ENCODE measurements around the gene TRAK1.
A peak's percentile ranks its signal among the peaks of the same experiment; 100 is the strongest.

The TRAK1 gene

DNA sequence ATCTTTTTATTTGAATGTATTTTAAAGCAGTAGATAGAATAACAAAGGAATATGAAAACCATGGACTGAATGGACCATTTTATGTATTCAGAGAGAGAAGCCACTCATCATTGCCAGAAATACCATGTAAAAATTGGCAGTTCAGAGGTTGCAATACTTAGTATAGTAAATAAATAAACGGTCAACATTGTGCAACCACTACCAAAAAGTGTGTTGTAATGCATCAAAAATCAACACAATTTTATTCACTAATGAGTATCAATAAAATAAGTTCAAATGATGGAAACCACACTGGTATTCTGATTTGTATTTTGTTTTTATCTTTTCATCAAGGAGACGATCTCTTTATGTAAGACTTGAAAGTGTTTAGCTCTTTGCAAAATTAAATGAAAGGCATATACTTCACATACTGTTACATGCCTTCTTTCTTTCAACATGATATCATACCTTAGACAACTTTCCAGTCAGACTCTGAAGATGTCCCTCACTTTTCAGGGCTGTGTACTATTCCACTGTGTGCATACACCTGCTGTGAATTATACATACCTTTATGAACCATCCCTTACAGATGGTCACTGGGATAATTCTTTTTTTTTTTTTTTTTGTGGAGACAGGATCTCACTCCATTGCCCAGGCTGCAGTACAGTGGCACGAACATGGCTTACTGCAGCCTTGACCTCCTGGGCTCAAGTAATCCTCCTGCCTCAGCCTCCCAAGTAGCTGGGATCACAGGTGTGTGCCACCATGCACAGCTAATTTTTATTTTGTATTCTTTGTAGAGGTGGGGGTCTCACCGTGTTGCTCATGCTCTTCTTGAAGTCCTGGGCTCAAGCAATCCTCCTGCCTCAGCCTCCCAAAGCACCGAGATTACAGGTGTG, 134.6 kb downstream of the TRAK1 start:
- DNase-seq (ENCODE audit: extremely low read depth, low read depth): no peak
- no peak for TF ChIP-seq CTCF (IDR thresholded peaks at IDR 0.05; ENCODE audit: low read depth, low read length, missing control alignments)

GRCh38 chr3:42226470-42227425, 135.6 kb downstream of the TRAK1 start:
- TF ChIP-seq CTCF (IDR thresholded peaks at IDR 0.05; ENCODE audit: low read depth, low read length, missing control alignments): no peak
- DNase-seq (ENCODE audit: extremely low read depth, low read depth): no peak
- H3K4me3 ChIP-seq (replicated peaks; ENCODE audit: low read depth, low read length): no peak overlapping the region

More for the DNA sequence above, 134.6 kb downstream of the TRAK1 start:
- no peak overlapping the region for H3K4me3 ChIP-seq (replicated peaks; ENCODE audit: low read depth, low read length)

- DNase-seq (ENCODE audit: extremely low read depth, low read depth): no peak
- H3K4me3 ChIP-seq (replicated peaks; ENCODE audit: low read depth, low read length): no peak overlapping the region
- peak; percentile 17 for TF ChIP-seq CTCF (IDR thresholded peaks at IDR 0.05; ENCODE audit: low read depth, low read length, missing control alignments)
Measured at GRCh38 chr3:42228796-42229195, 137.6 kb downstream of the TRAK1 start.

DNA sequence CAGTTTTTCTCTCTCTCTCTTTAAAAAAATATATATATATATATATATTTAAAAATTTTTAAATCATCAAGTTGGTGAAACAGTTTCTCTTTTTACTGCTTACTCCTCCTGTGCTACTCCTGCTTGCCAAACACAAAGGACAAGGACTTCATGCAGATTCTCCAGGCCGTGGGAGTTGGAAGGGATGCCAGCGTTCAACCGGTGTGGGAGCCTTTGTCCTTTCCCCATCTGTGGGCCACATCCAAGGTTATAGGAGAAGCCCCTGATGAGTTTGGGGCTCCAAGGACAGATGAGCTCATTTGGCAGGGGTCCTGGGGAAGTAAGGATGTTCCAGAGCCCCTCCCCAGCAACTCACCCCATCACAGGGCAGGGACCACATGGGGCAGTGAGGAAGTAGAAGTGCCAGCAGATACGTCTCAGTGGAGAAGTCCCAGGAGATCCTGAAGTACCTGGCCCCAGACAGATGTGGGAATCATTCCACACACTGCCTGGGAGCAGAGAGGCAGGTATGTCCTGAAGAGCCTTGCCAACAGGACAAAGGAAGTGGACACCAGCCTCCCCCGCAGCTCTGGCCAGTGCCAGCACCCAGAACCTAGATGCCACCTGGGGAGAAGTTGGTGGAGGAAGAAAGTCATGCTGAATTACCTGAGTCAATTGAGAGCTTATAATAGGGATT, 138.2 kb downstream of the TRAK1 start:
- DNase-seq (ENCODE audit: extremely low read depth, low read depth): no peak
- no peak overlapping the region for H3K4me3 ChIP-seq (replicated peaks; ENCODE audit: low read depth, low read length)
- no peak for TF ChIP-seq CTCF (IDR thresholded peaks at IDR 0.05; ENCODE audit: low read depth, low read length, missing control alignments)

DNA sequence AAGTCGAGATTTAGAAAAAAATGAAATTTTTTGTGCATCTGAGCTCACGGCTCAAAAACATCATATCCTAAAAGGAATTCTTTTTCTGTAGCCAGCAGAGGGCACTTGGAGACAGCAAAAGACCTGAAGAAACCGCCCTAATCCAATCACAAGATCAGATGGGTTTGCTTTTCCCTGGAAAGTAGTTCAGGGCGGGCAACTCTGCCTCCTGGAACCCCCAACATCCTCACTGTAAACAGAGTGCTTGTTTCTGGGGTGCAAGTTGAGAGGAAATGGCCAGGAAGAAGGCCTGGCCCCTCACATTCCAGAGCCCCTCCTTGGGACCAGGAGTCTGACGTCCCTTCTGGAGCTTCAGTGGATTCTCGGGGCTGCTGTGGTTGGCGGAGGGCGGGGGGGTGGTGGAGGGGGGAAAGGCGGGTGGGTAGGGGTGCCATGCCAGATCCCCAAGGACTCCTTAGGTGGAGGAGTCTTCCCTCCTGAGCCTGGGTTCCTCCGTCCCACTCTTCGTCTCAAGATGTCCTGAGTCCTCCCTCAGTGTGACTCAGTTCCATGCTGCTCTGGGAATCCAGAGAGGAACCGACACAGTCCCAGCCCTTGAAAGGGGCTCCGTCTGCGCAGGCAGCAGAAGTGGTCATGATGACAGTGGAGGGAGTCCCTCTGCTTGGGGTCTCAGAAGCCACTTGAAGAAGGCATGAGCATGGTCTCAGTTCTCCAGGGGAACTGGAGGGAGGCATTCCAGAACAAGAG, 139.0 kb downstream of the TRAK1 start:
- DNase-seq (ENCODE audit: extremely low read depth, low read depth): peak; percentile 29
- H3K4me3 ChIP-seq (replicated peaks; ENCODE audit: low read depth, low read length): no peak overlapping the region
- TF ChIP-seq CTCF (IDR thresholded peaks at IDR 0.05; ENCODE audit: low read depth, low read length, missing control alignments): peak; percentile 53

GRCh38 chr3:42230860-42231259, 139.7 kb downstream of the TRAK1 start:
- no peak for DNase-seq (ENCODE audit: extremely low read depth, low read depth)
- no peak for TF ChIP-seq CTCF (IDR thresholded peaks at IDR 0.05; ENCODE audit: low read depth, low read length, missing control alignments)
- no peak overlapping the region for H3K4me3 ChIP-seq (replicated peaks; ENCODE audit: low read depth, low read length)
